GM21619 (cell line): ENCODE data around the gene TUBGCP2.
"Not testable (repeated sequence)": the region's sequence is repeated elsewhere in the genome, so short reads cannot be mapped to it uniquely, and the experiment has no call there.

Experiments used
- ATAC-seq: cut with Tn5 transposase; IDR thresholded peaks from one replicate; pipeline ENCODE4 v1.9.1; 2021; ENCODE audit not compliant: unreplicated experiment

Gene TUBGCP2

DNA sequence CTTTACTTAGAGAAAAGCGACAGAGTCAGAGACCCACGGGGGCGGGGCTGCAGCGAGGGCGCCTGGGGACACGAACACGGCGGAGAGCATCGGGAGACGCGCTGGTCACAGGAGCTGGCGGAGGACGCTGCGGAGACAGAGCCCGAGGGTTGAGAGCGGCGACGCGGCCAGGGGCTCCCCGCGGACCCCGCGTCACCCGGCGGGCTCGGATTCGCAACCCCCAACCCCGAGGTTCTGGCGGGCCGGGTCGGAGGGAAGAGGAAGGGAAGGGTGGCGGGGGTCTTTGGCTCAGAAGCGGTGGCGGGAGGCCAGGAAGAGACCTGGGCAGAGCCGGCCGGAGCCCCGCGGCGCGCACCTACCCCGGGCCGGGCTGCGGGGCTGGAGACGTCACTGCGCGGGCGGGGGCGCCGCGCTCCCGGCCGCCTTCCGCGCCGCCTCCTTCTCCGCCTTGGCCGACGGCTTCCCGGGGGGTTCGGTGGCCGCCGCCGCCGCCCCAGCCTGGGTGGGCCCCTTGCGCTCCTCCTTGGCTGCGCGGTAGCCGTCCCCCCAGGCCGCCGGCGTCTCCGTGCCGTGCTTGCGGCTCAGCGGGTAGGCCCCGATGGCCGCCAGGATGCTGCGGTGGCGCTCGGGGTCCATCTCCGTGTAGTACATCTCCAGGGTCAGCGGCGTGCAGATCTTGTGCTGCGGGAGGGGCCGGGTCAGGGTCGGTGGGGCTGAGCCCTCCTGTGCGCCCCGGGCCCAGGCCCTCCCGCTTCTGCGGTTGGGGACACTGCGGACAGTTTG is 17.0 kb upstream of the TUBGCP2 start:
- ATAC-seq = no peak

DNA sequence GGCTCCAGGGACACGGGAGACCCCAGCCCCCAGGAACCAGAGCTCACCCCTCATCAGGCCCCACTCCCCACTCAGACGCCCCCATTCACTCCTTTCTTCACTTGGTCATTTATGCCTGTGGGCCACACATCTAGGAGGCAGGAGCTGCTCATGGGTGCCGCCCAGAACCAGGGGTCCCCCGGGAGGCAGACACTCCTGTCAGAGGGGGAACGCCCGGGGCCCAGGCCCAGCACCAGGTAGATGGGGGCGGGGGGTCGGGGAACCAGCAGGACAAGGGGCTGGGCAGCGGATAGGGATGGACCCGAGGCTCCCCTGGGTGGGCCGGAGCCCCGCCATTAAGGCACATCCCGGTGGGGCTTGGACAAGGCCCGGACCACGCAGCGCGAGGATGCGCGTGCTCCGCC is 16.2 kb upstream of the TUBGCP2 start:
- no peak for ATAC-seq

DNA sequence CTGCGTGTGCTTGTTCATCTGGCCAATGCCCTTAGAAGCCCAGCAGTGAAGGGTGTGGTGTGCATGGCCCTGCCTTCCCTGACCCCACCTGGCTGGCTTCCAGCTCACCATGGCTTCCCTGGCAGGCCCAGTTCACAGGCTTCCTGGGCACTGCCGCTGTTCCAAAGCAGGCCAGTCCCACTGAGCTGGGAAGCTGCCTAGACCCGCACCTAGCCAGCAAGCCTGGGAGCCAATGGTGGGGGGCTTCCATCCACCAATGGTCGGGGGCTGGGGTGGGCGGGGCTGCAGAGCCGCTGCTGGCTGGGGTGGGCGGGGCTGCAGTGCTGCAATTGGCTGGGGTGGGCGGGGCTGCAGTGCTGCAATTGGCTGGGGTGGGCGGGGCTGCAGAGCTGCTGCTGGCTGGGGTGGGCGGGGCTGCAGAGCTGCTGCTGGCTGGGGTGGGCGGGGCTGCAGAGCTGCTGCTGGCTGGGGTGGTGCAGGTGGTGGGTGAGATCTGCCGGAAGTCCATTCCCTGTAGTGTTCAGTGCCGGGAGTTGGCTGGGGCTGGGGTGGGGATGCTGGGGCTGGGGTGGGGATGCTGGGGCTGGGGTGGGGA is 15.6 kb upstream of the TUBGCP2 start:
- ATAC-seq = peak; percentile 49

DNA sequence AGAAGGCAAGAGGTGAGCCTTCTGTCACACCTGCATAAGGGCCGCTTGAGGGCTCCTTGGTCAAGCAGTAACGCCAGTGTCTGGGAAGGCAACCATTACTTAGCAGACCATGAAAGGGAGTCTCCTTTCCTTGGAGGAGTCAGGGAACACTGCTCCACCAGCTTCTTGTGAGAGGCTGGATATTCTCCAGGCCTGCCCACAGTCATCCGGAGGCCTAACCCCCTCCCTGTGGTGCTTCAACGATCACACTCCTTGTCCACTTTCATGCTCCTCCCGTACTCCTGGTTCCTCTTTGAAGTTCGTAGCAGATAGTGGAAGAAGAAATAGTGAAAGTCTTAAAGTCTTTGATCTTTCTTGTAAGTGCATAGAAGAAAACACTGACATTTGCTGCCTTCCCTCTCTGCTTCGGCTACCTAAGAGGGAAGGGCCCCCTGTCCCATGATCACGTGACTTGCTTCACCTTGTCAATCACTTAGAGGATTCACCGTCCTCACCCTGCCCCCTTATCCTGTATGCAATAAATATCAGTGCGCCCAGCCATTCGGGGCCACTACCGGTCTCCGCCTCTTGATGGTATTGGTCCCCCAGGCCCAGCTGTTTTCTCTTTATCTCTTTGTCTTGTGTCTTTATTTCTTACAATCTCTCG is 13.5 kb upstream of the TUBGCP2 start:
- ATAC-seq = not testable (repeated sequence)

DNA sequence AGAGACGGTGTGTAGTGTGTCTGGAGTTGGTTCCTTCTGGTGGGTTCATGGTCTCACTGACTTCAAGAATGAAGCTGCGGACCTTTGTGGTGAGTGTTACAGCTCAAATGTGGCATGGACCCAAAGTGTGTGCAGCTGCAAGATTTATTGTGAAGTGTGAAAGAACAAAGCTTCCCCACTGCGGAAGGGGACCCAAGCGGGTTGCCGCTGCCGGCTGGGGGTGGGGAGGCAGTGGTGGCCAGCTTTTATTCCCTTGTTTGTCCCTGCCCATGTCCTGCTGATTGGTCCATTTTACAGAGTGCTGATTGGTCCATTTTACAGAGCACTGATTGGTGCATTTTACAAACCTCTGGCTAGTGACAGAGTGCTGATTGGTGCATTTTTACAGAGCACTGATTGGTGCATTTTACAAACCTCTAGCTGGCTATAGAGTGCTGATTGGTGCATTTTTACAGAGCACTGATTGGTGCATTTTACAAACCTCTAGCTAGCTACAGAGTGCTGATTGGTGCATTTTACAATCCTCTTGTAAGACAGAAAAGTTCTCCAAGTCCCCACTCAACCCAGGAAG is 12.3 kb upstream of the TUBGCP2 start:
- not testable (repeated sequence) for ATAC-seq

DNA sequence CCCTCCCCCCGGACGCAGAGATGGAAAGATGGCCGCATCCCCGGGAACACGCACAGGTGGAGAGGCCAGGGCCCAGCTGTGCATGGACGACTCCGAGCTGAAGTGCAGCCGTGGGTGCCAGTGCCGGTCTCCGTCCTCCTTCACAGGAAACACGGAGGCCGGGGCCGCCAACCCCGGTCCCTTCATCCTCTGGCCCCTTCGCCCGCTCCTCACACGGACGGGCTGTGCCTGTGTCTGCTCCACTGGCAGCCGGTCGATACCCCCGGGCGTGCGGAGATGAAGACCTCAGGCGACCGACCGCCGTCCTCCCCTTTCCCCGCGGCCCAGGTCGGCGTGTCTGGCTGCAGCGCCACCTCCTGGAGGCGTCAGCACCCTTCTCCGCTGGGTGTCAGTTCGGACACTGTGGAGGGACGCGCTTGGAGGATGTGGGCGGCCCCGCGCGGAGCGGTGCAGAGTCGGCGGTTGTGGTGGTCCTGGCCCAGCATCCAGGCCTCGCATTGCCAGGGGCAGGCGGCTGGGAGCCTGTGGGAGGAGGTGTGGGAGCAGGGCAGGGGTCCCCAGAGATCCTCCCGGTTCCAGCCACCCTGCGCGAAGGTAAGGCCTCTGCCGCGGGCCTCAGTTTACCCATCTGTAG is 9.9 kb upstream of the TUBGCP2 start:
- ATAC-seq = peak; percentile 81

DNA sequence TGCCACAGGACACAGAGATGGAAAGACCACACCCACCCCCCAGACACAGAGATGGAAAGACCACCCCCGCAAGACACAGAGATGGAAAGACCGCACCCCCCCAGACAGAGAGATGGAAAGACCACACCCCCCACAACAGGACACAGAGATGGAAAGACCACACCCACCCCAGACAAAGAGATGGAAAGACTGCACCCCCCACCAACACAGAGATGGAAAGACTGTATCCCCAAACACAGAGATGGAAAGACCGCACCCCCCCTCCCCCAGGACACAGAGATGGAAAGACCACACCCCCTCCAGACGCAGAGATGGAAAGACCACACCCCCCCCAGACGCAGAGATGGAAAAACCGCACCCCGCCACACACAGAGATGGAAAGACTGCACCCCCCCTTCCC is 8.1 kb upstream of the TUBGCP2 start:
- ATAC-seq = no peak

DNA sequence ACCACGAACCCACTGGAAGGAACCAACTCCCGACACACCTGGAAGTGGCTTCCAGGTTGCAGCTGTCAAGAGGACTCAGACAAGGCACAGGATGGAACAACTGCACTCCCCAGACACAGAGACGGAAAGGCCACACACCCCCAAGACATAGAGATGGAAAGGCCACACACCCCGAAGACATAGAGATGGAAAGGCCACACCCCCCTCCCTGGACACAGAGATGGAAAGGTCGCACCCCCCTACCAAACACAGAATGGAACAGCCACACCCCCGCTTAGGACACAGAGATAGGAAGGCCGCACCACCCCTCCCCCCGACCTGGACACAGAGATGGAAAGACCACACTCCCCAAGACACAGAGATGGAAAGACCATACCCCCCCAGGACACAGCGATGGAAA is 7.6 kb upstream of the TUBGCP2 start:
- ATAC-seq = no peak

DNA sequence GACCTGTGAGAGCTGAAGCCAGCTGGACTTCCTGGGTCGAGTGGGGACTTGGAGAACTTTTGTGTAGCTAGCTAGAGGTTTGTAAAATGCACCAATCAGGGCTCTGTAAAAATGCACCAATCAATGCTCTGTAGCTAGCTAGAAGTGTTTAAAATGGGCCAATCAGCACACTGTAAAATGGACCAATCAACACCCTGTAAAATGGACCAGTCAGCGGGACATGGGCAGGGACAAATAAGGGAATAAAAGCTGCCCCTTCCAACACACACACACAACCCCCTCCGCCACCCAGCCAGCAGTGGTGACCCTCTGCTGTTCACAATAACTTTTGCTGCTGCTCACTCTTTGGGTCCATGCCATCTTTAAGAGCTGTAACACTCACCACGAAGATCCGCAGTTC is 7.2 kb upstream of the TUBGCP2 start:
- no peak for ATAC-seq

DNA sequence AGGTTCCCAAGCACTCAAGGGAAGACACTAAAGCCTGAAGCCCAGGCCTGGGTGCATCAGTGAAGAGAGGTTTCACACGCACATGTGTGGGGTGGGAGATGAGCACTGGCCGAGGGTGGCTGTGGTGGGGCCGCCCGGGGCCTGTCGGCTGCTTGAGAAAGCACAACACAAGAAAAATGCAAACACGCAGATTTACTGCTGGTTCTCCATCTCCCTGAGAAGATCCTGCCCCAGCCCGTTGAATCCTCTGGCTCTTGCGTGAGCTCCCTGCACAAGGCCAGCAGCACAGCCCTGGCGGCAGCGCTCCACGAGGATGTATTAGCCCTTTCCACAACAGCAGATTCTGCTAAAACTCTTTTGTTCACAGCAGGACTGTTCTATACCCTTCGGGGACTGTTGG is 6.2 kb upstream of the TUBGCP2 start:
- no peak for ATAC-seq

DNA sequence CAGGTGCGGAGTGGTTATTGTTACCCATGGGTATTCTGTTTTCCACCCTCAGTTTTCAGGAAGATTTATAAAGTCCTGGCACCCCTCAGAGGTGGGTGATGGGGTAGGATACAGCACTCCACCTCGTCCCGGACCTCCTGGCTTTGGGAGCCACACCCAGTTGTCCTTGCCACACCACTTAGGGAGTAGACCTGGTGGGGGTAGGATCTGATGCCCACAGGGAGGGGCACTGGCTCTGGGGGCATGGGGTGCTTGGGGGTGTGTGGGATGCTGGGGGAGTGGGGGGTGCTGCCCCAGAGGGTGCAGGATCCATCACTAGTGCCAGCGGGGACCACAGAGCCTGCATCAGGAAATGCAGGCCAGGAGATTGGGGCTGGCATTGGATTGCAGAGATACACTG is 4.5 kb upstream of the TUBGCP2 start:
- no peak for ATAC-seq

DNA sequence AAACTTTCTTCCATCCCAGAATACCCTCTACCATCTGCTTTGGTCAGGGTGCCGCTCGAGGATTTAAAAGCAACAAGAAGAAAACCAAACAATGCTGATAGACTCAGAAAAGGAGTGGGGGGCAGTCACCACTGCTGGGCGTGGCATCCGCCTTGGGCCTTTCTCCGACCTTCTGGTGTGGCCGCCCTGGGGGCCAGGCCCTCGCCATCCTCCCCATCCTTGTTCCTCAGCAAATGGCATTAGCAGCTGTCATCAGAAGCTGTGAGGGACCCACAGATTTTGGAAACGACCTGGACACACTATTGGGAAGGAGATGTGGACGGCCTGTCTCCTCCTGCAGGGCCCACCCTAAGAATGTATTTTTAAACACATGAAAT is 4.1 kb upstream of the TUBGCP2 start:
- ATAC-seq = no peak

DNA sequence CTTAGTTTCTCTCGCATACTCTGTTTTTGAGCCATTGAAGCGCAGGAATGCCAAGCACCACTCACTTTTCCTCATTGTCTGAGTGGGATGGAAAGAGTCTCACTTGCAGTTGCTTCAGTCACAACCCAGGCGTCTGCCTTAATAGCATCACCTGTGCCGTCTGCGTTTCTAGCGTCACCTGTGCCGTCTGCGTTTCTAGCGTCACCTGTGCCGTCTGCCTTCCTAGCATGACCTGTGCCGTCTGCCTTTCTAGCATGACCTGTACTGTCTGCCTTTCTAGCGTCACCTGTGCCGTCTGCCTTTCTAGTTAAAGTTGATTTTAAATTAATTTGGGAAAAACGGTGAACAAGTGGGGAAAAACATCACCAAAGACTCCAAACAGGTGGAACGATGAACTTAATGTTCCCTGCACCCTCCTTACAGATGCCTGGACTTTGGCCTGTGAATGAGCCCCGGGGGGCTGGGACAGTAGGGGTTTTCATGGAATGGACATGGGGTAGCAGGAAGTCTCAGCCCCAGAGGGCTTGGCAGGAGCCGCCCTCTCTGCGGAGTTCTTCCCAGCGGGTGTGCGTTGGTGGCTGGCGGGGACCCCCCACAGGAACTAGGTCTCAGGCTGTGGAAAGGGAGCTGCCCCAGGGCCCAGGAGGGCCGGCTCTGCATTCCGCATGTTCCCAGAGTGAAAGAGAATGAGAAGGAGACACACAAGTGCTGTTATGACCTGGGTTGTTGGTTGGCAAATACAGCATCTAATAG is 3.5 kb upstream of the TUBGCP2 start:
- no peak for ATAC-seq

DNA sequence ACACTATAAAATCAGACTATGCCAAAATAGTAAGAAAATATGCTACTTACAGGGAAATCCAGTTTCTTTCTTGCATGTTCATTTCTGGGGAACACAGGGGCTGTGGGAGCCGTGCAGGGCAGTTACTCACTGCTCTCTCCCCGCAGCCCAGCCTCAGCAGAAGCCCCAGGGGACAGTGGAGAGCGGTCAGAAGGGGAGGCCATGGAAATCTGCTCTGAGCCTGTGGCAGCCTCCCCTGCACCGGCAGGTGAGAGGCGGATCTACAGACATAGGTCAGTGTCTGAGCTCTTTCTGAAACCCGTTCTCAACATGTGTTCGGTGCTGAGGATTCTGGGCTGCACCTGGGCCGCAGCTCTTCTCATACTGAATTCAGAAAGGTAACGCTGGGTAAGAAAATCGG is 2.9 kb upstream of the TUBGCP2 start:
- ATAC-seq = no peak

DNA sequence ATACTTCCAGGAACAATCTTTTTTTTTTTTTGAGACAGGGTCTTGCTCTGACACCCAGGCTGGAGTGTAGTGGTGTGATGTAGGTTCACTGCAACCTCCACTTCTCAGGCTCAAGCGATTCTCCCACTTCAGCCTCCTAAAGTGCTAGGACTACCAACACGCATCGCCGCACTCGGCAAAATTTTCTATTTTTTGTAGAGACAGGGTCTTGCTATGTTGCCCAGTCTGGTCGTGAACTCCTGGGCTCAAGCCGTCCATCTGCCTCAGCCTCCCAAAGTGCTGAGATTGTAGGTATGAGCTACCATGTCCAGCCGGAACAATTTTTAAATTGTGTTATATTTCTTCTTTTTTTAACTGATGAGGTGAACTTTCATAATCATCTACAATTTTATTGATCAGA is 2.1 kb upstream of the TUBGCP2 start:
- no peak for ATAC-seq

DNA sequence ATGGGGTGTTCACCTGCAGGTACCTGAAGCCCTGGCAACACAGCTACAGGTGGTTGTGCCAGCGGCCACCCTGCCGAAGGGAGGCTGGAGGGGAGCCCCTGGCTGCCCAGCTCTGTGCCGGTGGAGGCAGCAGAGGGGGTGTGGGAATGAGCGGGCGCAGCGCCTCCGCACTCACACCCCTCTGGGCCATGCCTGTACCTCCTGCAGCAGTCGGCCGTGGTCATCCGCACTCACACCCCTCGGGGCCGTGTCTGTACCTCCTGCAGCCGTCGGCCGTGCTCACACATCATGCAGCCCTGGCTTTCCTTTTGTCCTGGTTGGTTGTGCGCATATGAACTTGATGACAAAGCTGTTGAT is 1.7 kb upstream of the TUBGCP2 start:
- no peak for ATAC-seq

DNA sequence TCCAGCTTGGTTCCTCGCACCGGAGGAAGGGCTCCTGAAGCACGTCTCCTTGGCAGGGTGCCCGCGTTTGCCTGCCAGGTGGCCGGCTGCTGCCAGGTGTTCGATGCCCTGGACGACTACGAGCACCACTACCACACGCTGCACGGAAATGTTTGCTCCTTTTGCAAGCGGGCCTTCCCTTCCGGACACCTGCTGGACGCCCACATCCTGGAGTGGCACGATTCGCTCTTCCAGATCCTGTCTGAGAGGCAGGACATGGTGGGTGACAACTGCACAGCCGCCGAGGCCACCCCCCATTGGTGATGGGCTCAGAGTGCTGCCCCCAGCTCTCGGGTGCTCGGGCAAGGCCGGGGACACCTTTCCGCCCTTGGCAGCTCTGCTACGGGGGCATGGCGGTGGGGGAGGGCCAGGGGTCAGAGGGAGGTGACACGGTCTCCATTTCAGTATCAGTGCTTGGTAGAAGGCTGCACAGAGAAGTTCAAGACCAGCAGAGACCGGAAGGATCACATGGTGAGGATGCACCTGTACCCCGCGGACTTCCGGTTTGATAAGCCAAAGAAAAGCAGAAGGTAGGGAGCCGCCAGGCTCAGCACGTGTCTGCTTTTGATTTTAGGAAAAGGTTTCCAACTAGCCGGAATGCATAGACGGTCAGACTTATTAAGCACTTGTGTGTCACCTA is 1.2 kb upstream of the TUBGCP2 start:
- no peak for ATAC-seq

DNA sequence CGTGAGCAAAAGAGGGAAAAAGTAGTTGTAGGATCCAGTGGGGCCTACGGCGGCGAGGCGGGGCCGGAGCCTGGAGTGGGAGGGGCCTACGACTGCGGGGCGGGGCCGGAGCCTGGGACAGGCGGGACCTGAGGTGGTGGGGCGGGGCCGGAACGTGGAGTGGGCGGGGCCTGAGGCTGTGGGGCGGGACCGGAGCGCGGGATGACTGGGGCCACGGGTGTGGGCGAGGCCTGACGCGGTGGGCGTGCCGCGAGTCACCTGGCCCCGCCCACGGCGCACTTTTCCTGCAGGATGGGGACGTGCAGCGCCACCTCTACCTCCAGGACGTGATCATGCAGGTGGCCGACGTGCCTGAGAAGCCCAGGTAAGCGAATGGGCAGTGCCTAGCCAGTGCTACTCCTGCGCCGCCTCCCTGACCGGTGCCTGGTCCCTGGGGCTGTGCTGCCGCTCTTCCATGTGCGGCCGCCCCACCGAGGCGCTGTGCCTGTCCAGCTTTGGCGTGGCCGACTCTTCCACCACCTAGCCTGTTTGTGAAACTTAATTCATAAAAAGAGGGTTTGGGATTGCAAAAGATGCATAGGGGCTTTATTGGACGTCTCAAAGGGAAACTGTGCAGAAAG is 538 bp upstream of the TUBGCP2 start:
- peak; percentile 66 for ATAC-seq

DNA sequence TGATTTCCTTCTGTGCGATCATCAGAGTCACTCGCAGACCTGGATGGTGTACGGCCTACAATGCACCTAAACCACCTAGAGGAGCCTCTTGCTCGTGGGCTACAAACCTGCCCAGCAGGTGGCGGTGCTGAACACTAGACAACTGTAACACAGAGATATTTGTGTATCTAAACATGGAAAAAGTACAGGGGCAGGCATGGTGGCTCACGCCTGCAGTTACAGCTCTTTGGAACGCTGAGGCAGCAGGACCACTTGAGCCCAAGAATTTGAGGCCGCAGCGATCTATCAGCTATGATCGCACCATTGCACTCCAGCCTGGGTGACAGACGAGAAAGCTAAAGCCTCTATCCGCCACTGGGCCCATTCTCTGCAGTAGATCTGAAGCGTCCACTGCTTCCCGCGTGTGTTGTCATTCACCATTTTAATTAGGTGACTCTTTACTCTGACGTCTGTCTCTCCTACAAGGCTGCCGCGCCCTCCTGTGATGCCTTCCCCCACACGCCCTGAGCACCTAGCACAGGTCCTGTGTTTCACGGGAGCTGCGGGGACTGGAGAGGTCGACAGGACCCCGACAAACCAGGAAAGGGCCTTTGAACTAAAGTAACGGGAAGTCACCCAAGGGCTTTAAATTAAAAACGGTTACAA is 774 bp downstream of the TUBGCP2 start:
- ATAC-seq = peak; percentile 41
